22Rv1 (cell line): ENCODE measurements around the gene MMP21.

Source experiments
- ZFX ChIP-seq: fragments of 450-650 bp; IDR thresholded peaks from 2 replicates; pipeline ENCODE4 v1.6.1; 2017; ENCODE audit warnings: antibody characterized with exemption, borderline replicate concordance
- TF ChIP-seq, protein P1 (sequence below): fragments of 450-650 bp; IDR thresholded peaks from 2 replicates; pipeline ENCODE4 v1.5.1; 2017; ENCODE audit warnings: mild to moderate bottlenecking

DNA sequence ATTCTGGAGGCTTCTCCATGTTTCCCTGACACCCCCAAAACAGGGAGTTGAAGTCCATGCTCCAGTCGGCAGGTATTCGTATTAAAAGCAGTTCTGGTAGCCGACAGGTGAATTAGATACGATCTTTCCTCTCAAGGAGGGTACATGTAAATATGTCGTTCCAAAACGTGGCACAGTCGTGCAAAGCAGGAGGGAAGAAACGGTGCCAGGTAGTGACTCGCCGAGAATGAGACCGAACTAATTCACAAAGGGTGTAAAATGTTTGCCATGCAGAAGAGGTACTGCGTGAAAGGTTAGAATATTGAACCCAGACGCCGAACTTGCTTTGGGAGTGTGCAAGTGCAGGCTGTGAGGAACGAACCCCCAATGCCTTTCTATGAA, 55.6 kb downstream of the MMP21 start:
- TF ChIP-seq, protein P1, sequence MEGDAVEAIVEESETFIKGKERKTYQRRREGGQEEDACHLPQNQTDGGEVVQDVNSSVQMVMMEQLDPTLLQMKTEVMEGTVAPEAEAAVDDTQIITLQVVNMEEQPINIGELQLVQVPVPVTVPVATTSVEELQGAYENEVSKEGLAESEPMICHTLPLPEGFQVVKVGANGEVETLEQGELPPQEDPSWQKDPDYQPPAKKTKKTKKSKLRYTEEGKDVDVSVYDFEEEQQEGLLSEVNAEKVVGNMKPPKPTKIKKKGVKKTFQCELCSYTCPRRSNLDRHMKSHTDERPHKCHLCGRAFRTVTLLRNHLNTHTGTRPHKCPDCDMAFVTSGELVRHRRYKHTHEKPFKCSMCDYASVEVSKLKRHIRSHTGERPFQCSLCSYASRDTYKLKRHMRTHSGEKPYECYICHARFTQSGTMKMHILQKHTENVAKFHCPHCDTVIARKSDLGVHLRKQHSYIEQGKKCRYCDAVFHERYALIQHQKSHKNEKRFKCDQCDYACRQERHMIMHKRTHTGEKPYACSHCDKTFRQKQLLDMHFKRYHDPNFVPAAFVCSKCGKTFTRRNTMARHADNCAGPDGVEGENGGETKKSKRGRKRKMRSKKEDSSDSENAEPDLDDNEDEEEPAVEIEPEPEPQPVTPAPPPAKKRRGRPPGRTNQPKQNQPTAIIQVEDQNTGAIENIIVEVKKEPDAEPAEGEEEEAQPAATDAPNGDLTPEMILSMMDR: no peak
- TF ChIP-seq ZFX: no peak
